GM18907 (cell line): ENCODE measurements around the gene ITIH4.

Source experiments
- ATAC-seq: cut with Tn5 transposase; IDR thresholded peaks from one replicate; pipeline ENCODE4 v1.9.1; 2021; ENCODE audit warnings: mild to moderate bottlenecking, moderate library complexity; ENCODE audit not compliant: unreplicated experiment

Gene ITIH4

DNA sequence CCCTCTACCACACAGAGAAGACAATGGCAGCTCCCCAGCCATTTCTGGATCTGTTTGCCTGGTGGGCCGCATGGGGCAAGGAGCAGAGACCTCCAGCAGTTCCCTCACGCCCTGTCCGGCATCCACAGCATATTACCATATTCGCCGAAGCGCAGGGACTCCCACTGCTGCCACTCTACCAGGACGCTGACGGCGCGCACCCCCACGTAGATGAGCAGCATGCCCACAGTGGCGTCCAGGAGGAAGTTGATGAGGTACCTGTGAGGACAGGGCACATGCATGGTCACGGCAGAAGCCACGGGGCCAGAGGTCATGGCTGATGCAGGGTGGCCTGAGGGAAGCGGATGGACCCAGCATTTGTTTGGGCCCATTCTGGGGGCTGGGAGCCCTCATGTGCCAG, 19.2 kb upstream of the ITIH4 start:
- no peak for ATAC-seq

DNA sequence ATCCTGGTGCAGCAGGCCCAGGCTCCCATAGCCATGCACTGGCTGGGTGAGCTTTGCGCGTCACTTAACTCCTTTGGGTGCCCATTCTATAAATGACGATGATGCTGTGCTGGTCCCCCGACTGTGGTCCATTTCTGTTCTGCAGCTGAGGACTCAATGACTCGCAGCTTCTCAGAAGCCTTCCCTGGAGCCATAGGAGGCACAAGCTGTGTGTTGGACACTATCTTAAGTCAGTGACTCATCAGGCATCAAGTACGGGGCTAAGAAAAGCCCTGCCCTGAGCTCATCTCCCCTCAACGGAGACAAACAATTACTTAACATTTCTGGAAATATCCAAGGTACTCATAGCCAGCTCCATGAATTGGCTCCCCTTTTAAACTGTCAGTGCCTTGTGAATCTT, 18.1 kb upstream of the ITIH4 start:
- no peak for ATAC-seq

- no peak for ATAC-seq
Measured at GRCh38 chr3:52847726-52848125, 17.3 kb upstream of the ITIH4 start.

DNA sequence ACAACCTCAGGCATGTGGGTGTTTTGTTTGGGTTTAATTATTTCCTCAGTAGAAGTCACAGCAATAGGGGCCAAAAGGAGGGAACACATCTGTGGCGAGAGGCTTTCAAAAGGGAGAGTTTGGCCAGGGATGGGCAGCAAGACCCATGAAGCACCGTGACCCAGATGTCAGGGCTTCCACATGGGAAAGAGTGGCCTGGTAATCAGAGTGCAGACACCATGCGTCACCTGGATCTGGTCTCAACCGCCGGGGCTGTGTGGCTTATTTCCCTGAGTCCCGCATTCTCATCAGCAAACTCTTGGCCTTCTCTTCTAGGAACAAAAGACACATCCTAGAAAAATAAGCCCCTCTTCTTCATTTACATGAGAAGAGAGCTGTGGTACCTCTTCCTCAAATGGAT, 16.8 kb upstream of the ITIH4 start:
- ATAC-seq, result no peak

DNA sequence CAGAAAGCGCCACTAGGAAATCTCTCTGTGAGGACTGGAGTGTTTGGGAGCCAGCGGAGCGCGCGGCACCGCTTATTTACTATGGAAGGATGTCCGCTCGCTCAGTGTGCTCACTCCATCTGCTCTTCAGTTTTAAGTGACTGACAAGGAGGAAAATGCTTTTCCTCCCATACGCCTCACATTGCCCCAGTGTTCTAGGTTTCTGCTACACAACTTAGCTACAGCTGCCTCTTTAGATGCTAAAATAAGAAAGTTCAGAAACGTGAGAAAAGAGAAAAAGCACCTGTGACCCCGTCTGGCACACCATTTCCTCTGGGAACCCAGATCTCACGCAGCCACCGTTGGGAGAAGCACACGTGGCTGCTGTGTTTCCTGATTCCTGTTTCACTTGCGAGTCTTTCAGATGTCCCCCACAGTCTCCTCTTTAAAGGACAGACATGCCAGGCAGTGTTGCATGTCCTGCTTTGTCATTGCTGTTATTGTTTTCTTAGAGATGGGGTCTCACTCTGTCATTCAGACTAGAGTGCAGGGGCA, 16.0 kb upstream of the ITIH4 start:
- ATAC-seq, result no peak

DNA sequence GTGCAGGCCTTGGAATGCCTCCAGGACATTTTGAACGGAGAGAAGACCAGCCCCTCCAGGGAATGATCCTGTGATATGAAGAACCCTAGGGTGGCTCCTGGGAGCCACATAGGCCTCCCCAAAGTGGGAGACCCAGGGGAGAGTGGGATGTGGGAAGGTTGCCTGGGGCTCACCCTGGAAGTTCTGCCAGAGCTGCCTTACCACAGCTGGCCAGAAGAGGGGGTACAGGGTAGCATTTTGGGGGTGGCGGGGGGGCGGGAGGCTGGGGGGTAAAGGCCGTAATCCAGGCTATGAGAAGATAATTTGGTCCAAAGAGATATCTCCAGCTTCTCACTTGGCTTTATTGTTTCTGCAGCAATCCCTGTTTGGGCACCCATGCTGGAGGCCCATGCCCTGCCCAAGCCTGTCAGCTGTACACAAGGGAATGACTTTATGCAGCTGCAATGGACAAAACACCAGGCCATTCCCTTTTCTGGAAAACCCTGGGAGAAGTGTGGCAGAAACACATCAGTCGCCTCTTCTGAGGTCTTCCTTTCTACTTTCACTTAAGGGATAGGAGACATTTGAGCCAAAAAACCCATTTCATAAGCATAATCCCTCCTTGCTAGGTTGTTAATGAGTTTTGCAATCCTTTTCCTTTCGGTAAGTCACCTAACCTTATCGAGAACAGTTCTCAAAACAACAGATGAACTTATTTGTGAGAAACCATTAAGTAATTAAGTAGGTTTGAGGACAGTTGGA, 15.4 kb upstream of the ITIH4 start:
- no peak for ATAC-seq

DNA sequence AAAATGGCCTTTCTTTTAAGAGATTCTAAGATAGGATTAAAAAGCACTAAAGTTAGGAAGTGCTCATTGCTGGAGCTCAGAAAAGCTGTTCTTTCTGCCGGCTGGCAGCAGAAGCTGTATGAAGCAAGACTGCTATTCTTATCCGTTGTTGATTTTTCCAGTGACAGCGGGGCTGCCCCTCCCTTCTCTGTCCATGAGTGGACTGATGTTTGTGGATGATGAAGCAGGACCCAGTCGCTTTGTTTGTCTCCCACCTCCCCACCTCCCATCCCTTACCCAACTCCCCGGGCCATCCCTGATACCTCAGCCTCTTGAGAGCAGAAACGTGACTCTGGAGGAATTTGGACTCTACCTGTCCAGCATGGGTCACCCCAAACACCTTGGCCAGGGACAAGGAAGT, 14.7 kb upstream of the ITIH4 start:
- ATAC-seq, result no peak

DNA sequence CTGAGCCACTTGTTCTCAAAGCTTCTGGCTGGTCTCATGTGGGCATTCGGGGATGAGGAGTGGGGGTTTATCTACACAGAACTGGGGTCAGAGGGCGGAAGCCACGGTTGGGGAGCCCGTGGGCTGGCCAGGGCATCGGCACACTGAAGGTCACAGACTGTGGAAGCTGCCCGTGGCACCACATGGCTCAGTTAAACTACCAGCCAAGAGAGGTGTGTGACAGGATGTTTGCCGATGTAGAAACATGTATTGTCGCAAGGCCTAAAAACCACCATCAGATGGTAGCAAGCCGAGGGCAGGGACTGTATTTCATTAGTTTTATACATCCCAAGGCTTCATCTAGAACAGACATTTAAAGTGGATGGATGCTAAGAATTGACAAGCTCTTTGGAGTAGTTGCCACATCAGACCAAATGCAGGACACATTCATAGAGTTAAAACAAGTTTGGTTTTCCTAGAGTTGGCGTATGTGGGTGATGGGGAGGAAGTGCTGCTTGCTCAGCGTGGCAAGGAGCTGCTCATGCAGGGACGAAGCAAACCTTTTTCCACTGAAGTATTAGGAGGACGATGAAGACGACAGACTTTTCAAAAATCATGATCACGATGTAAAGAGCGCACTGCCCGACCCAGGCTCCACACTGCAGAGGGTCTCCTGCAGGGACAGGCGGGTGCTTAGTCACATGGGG, 14.0 kb upstream of the ITIH4 start:
- no peak for ATAC-seq

GRCh38 chr3:52843881-52844280, 13.4 kb upstream of the ITIH4 start:
- no peak for ATAC-seq

- no peak for ATAC-seq
Measured at GRCh38 chr3:52843108-52843865, 12.8 kb upstream of the ITIH4 start.

- ATAC-seq, result no peak
Measured at GRCh38 chr3:52842424-52842823, 12.0 kb upstream of the ITIH4 start.

GRCh38 chr3:52841981-52842340, 11.5 kb upstream of the ITIH4 start:
- no peak for ATAC-seq

DNA sequence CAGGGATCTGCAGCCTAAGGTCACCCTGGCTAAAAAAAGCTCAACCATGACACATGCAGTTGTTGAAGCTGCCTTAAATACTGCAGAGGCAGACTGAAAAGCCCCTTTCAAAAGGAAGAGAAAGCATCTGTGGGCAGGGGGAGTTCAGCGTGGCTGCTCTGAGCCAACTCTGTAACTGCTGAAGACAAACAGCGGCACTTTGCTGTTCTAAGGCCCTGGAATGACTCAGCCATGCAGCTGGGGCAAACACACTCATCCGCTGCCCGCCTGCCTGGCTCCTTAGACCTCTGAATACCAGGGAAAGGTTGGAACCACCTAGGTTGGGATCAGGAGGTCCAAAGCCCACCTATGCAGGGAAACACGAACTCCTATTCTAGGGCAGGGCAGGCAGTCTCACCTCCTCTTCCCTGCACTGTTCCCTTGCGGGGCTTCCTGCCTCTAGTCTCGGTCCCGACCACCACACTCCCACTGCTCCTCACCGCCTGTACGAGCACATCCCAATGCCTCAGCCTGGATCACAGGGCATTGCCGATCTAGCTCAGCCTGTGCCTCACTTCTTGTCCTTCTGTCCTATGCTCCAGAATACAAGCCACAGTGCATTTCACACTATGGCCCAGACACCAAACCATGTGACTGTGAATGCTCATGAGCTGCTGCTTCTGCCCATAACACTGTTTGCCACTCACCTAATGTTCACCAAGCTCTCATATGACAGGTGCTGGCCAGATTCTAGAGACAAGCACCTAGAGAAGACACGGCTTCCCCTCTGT, 10.9 kb upstream of the ITIH4 start:
- ATAC-seq, result no peak

DNA sequence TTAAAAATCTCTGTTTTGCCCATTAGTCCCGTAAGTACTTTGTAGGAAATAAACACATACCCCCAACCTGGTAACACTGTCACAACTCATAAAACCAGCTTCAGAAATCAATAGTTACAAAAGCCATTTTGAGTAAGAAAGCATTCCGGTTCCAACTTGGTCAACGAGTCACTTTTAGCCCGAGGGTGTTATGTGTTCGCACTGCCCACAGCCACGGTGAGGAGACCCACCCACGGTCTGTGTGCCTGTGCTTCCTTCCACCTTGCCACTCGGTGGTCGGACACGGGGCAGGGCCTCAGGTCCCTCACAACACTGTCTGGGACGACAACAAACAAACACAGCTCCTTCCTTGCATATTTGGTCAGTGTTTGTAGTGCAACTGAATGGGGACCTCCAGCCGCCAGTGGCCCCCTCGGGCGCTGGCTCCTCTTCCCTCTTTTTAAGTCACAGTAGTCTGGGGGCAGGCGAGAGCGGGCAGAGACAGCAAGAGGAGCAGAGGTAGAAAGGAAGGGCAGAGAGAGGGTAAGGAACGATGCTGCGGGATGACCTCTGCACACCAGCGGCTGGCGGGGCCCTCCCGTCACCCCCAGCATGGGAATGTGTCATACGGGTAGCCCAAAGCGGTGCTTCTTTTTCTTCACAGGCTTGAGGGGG, 9.5 kb upstream of the ITIH4 start:
- no peak for ATAC-seq

DNA sequence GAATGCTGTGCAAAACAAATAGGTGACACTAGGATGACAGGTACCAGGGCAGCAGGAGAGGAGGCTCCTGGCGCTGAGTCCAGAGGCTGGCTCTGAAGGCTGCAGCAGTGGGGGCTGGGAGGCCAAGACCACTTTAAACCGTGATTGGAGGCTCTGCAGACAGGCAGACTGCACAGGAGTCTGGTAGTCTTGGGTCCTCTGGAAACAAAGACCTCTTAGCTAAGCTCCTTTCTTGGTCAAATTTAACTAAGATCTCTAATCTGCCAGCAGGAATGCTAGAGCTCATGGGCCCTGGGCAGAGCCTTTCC, 8.8 kb upstream of the ITIH4 start:
- no peak for ATAC-seq

DNA sequence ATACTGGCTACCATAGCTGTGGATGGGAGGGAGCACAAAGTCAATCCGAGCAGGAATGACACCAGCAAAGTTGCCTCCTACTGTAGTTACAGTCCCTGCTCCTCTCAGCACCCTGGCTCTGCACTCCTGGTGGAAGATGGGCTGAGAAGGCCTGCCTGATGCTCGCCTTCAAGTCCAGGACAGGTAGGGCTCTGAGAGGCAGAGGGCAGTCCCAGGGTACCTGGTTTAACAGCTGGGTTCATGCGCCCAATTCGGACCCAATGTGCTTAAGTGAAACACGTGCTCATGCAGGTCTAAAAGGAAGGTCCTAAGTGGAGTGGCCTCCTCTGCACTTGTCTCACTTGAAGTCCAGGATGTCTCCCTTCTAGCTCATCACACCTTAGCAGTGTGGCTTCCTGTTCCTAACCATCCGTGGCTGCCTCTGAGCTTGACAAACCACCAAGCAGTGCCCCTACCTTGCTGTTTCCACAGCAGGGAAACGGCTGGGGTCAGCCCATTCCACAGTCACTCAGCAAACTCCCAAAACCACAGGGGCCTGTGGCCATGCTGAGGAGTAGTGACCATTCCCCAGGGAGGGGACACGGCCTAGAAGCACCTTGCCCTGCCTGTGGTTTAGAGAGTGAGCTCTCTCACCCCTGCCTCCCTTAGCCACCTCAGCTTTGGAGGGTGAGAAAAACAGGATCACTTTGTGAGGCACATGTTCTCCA, 8.2 kb upstream of the ITIH4 start:
- ATAC-seq, result no peak

DNA sequence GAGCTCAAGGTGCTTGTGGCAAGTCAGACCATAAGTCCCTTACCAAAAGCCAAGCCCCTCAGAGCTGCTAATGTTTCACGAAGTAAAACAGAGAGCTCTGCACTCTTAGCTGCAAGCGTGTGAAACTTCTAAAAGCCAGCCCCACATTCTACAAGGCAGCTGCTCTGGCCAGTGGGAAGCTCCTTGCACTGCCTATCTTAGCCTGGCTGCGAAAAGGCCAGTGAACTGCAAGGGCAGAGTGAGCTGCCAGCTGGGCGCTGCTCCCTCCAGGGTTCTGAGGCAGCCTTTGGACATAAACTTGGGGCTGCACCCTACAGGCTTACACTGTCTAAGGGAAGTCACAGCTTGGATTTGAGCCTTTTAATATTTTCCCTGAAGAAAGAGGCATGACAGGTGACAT, 6.5 kb upstream of the ITIH4 start:
- ATAC-seq, result no peak

- no peak for ATAC-seq
Measured at GRCh38 chr3:52836471-52836845, 6.0 kb upstream of the ITIH4 start.

DNA sequence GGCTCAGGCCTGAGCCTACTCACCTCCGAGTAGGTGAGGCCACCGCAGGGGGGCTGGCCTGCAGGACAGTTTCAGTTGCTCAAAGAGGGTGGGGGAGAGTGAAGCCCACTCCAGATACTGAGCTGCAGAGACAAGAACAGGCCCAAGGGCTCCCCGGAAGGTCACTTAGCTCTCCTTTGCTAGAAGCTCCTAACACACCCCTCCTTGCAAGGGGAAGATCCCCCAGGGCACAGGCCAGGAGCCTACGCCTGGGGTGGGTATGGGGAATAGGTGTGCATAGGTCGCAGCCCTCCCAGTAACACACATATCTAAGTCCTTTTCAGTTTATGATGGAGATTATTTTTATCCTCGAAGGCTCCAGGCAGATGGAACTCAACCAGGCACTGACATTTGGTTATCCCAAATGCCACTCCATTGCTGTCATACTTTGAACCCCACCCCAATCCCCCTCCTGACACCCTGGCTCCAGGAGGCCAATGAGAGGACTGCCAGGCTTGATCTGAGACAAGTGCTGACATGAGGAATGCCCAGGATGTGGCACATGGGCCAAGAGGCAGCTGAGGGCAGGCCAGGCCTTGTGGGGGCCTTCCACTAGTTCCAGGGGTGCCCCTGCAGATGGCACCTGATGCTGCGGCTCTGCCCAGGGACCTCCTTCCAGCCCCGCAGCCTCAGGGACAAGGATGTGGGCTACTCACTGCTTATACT, 5.4 kb upstream of the ITIH4 start:
- ATAC-seq, result no peak
